Embryonic facial prominence (tissue), 1 donor: ENCODE measurements around the gene SIVA1.

Experiments
- DNase-seq: peaks from one replicate; pipeline ENCODE4 v3.0.0-alpha.2; 2016; ENCODE audit errors: extremely low spot score

SIVA1 gene

GRCh38 chr14:104752735-104753527 lies at the start of gene SIVA1:
TSS of gene SIVA1 (plus strand) at chr14:104753147. CDS start at chr14:104753202, 55 bp downstream.
- DNase-seq, result peak; percentile 99

- no peak for DNase-seq
These were observed 49.7 kb upstream of the SIVA1 start for GRCh38 chr14:104703269-104703668.

GRCh38 chr14:104704252-104704651 lies 48.7 kb upstream of the SIVA1 start:
- DNase-seq, result no peak

GRCh38 chr14:104705340-104706047 lies 47.5 kb upstream of the SIVA1 start:
- no peak for DNase-seq

- no peak for DNase-seq
These were observed 46.0 kb upstream of the SIVA1 start for GRCh38 chr14:104706733-104707607.

- no peak for DNase-seq
These were observed 45.0 kb upstream of the SIVA1 start for GRCh38 chr14:104707608-104708595.

GRCh38 chr14:104708606-104709268 lies 44.2 kb upstream of the SIVA1 start:
- DNase-seq, result no peak

GRCh38 chr14:104709387-104710039 lies 43.4 kb upstream of the SIVA1 start:
- DNase-seq, result no peak

GRCh38 chr14:104710071-104710735 lies 42.7 kb upstream of the SIVA1 start:
- no peak for DNase-seq

GRCh38 chr14:104712881-104713734 lies 39.8 kb upstream of the SIVA1 start:
- DNase-seq, result no peak

GRCh38 chr14:104714066-104714465 lies 38.9 kb upstream of the SIVA1 start:
- DNase-seq, result no peak

- no peak for DNase-seq
These were observed 38.3 kb upstream of the SIVA1 start for GRCh38 chr14:104714681-104715080.

GRCh38 chr14:104715416-104715815 lies 37.5 kb upstream of the SIVA1 start:
- no peak for DNase-seq

GRCh38 chr14:104715871-104716270 lies 37.1 kb upstream of the SIVA1 start:
- no peak for DNase-seq

- no peak for DNase-seq
These were observed 35.8 kb upstream of the SIVA1 start for GRCh38 chr14:104717137-104717536.

GRCh38 chr14:104717646-104718045 lies 35.3 kb upstream of the SIVA1 start:
- no peak for DNase-seq

- DNase-seq, result no peak
These were observed 34.8 kb upstream of the SIVA1 start for GRCh38 chr14:104718147-104718546.

- DNase-seq, result no peak
These were observed 34.1 kb upstream of the SIVA1 start for GRCh38 chr14:104718871-104719270.
